C4-2B (cell line): ENCODE results near the gene UGT2B10.

ENCODE experiments used
- CTCF ChIP-seq: fragments of 450-650 bp; conservative IDR thresholded peaks from 2 replicates; pipeline ENCODE4 v1.5.1; 2017; ENCODE audit warnings: mild to moderate bottlenecking
- ZFX ChIP-seq: fragments of 450-650 bp; IDR thresholded peaks from 2 replicates; pipeline ENCODE4 v1.6.1; 2017

GRCh38 chr4:68864438-68865187, 48.8 kb downstream of the UGT2B10 start:
- TF ChIP-seq CTCF (no peak), ZFX (no peak)
